ENCODE measurements around the gene RAP1GDS1. TPM values are rescaled to one million over a fixed set of nuclear protein-coding genes. Genes with fewer than 3 reads are reported as not detected.
"Not testable (repeated sequence)": the region's sequence is repeated elsewhere in the genome, so short reads cannot be mapped to it uniquely, and the experiment has no call there.

Gene RAP1GDS1
- total RNA-seq, 4 donors from 2014 or later, result 36.2 to 40.9 (median 37.9) TPM

DNA sequence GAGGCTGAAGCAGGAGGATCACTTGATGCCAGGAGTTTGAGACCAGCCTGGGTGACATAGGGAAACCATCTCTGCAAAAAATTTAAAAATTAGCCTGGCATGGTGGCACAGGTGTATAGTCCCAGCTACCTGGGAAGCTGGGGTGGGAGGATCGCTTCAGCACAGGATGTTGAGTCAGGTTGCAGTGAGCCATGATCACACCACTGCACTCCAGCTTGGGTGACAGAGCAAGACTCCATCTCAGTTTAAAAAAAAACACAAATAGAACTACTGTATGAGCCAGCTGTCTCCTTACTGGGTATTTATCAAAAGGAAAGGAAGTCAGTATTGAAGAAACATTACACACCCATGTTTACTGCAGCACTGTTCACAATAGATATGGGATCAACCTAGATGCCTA lies 138.7 kb downstream of the RAP1GDS1 start:
- H3K27ac ChIP-seq, result no peak overlapping the region
- no peaks in the 10 kb centered on the region for H3K27me3 ChIP-seq
- DNase-seq, result no peak
- no peak for TF ChIP-seq POLR2A (IDR thresholded peaks at IDR 0.05)
- TF ChIP-seq, protein P1, sequence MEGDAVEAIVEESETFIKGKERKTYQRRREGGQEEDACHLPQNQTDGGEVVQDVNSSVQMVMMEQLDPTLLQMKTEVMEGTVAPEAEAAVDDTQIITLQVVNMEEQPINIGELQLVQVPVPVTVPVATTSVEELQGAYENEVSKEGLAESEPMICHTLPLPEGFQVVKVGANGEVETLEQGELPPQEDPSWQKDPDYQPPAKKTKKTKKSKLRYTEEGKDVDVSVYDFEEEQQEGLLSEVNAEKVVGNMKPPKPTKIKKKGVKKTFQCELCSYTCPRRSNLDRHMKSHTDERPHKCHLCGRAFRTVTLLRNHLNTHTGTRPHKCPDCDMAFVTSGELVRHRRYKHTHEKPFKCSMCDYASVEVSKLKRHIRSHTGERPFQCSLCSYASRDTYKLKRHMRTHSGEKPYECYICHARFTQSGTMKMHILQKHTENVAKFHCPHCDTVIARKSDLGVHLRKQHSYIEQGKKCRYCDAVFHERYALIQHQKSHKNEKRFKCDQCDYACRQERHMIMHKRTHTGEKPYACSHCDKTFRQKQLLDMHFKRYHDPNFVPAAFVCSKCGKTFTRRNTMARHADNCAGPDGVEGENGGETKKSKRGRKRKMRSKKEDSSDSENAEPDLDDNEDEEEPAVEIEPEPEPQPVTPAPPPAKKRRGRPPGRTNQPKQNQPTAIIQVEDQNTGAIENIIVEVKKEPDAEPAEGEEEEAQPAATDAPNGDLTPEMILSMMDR (IDR thresholded peaks at IDR 0.05), result no peak
- WGBS, 2 donors, result 94 to 100% methylated on average over 1 of the region's 1 CpG
- no peaks in the 10 kb centered on the region for H3K4me1 ChIP-seq
- H3K4me3 ChIP-seq (replicated peaks in 1 of 3), result no peak overlapping the region
- intact Hi-C loops (cut with DNase I), result no loop called here
- no peaks in the 10 kb centered on the region for H3K36me3 ChIP-seq
- no peaks in the 10 kb centered on the region for H3K9me3 ChIP-seq

DNA sequence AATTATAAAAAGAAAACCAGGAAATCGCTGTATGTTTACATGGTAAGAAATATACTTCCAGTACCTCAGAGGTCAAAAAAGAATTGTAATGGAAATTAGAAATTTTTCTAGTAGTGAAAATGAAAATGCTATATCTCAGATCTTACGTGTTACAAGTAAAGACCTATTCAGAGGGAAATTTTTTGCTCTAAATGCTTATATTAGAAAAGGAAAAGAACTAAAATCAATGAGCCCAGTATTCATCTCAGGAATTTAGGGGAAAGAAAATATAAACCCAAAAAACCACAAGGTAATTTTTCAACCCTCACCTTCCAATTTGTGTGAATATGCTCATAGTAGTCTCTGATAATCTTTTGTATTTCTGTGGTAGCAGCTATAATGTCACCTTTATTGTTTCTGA lies 145.6 kb downstream of the RAP1GDS1 start:
- no peak overlapping the region for H3K27ac ChIP-seq
- 97 to 99% methylated on average over 2 of the region's 2 CpGs for WGBS, 2 donors
- no peak overlapping the region for H3K4me3 ChIP-seq (replicated peaks in 1 of 3)
- TF ChIP-seq, protein P1 (IDR thresholded peaks at IDR 0.05), result no peak
- TF ChIP-seq POLR2A (IDR thresholded peaks at IDR 0.05), result no peak
- H3K27me3 ChIP-seq, result no peaks in the 10 kb centered on the region
- DNase-seq, result no peak
- no peaks in the 10 kb centered on the region for H3K36me3 ChIP-seq
- no peaks in the 10 kb centered on the region for H3K9me3 ChIP-seq
- intact Hi-C loops (cut with DNase I), result no loop called here
- H3K4me1 ChIP-seq, result no peaks in the 10 kb centered on the region

DNA sequence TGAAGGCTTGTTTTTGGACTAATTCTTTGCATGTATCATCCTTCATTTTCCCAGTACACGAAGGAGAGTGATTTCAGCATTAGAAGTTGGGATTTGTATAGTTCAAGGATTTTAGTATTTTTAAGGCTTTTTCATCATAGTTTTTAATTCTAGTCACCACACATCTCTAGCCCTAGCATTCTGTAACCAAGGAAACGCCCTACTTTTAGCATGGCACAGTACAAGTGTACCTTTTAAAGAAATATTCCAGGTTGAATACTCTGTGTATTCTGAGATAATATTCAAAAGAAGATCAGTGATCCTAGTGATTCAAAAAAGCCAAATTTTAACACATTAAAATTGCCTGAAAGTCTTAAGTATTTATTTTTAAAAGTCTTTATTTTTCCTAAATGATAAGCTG lies 150.5 kb downstream of the RAP1GDS1 start:
- no peak overlapping the region for H3K27ac ChIP-seq
- no peaks in the 10 kb centered on the region for H3K4me1 ChIP-seq
- no peaks in the 10 kb centered on the region for H3K27me3 ChIP-seq
- no peaks in the 10 kb centered on the region for H3K9me3 ChIP-seq
- H3K36me3 ChIP-seq, result no peaks in the 10 kb centered on the region
- 96 to 100% methylated on average over 2 of the region's 2 CpGs for WGBS, 2 donors
- H3K4me3 ChIP-seq (replicated peaks in 1 of 3), result no peak overlapping the region
- no peak for DNase-seq
- TF ChIP-seq, protein P1 (IDR thresholded peaks at IDR 0.05), result no peak
- TF ChIP-seq POLR2A (IDR thresholded peaks at IDR 0.05), result no peak
- intact Hi-C loops (cut with DNase I), result no loop called here

DNA sequence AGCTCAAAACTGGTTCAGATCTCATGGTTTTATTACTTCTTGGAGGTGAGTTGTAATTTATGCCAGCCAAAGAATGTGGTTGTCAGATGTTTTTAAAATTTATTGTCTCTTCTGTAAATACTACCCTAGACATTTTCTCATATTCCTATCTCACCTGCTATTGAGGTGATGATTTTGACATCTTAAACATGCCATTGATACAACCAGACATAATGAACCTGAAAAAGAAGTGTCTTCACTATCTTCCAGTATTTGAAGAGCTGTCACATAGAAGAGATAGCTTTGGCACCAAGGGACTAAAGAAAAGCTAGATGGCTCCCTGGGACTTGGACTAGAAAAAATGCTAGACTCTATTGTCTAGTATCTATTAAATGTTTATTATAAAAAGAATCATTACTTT lies 155.7 kb downstream of the RAP1GDS1 start:
- no peaks in the 10 kb centered on the region for H3K4me1 ChIP-seq
- peaks cover 3 to 5% of the 10 kb centered on the region in 2 donors for H3K36me3 ChIP-seq
- no peak for DNase-seq
- no peaks in the 10 kb centered on the region for H3K27me3 ChIP-seq
- H3K9me3 ChIP-seq, result no peaks in the 10 kb centered on the region
- H3K4me3 ChIP-seq (replicated peaks in 1 of 3), result no peak overlapping the region
- TF ChIP-seq, protein P1 (IDR thresholded peaks at IDR 0.05), result no peak
- TF ChIP-seq POLR2A (IDR thresholded peaks at IDR 0.05), result no peak
- H3K27ac ChIP-seq, result no peak overlapping the region
- intact Hi-C loops (cut with DNase I), result no loop called here

DNA sequence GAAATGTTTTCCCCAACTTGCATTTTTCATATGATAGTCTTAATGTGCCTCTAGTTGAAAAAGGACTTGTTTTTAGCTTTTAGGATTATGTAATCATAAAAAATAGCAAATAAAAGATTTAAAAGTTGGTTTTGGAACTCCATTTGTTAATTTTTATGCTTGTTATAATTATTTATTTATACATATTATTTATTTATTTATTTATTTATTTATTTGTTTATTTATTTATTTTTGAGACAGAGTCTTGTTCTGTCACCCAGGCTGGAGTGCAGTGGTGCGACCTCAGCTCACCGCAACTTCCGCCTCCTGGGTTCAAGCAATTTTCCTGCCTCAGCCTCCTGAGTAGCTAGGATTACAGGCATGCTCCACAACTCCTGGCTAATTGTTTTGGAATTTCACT lies 159.0 kb downstream of the RAP1GDS1 start:
- intact Hi-C loops (cut with DNase I); H3K4me3 ChIP-seq (replicated peaks in 1 of 3); H3K27ac ChIP-seq; H3K9me3 ChIP-seq; H3K27me3 ChIP-seq; DNase-seq; H3K4me1 ChIP-seq; H3K36me3 ChIP-seq: not testable (repeated sequence)
- 95 to 100% methylated on average over 3 of the region's 3 CpGs for WGBS, 2 donors

DNA sequence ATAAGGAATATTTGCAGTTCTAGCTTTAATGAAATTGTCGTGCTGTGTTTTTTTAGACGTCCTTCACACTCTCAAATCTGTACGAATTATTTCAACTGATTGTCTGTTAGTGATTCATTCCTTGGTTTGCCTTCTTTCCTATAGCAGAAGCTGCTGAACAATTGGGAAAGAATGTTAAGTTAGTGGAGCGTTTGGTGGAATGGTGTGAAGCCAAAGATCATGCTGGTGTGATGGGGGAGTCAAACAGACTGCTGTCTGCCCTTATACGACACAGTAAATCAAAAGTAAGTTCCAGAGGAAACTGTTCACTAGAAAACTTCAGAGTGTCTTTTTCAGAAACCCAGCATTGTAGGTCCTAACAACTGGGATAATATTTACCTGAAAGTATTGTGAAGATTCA lies 159.9 kb downstream of the RAP1GDS1 start:
- H3K36me3 ChIP-seq, result peaks cover 3 to 5% of the 10 kb centered on the region in 2 donors
- H3K4me1 ChIP-seq, result no peaks in the 10 kb centered on the region
- intact Hi-C loops (cut with DNase I), result no loop called here
- H3K27me3 ChIP-seq, result no peaks in the 10 kb centered on the region
- H3K4me3 ChIP-seq (replicated peaks in 1 of 3), result no peak overlapping the region
- no peak overlapping the region for H3K27ac ChIP-seq
- 92 to 93% methylated on average over 5 of the region's 5 CpGs for WGBS, 2 donors
- no peak for TF ChIP-seq POLR2A (IDR thresholded peaks at IDR 0.05)
- TF ChIP-seq, protein P1 (IDR thresholded peaks at IDR 0.05), result no peak
- H3K9me3 ChIP-seq, result no peaks in the 10 kb centered on the region
- no peak for DNase-seq
